HepG2 (cell line): ENCODE results near the gene ANAPC10. TPM values are rescaled to one million over a fixed set of nuclear protein-coding genes. Genes with fewer than 3 reads are reported as not detected.

ENCODE experiments used
- ATAC-seq: fragments of 200-7000 bp; cut with Tn5 transposase; 3 replicates; pipeline ENCODE4 v1.9.1; 2020; ENCODE audit warnings: mild to moderate bottlenecking, moderate library complexity
- BruUV-seq: library from RNA; stranded (reverse); fragments of 400-500 nt; replicated peaks from 2 replicates; lab custom pipeline; 2021; lab: Mats Ljungman, UMichigan
- CTCF ChIA-PET: fragments of 300-600 bp; formaldehyde crosslinking; extraction: SDS; loops from one replicate; lab custom pipeline; 2021; ENCODE audit warnings: low total read pairs, inconsistent platforms, low intra/inter-chr PET ratio; lab: Yijun Ruan, JAX
- POLR2A ChIA-PET: fragments of 350-600 bp; sonication (Branson Sonifier 250); formaldehyde crosslinking; loops from one replicate; lab custom pipeline; 2020; ENCODE audit warnings: antibody characterized with exemption, inconsistent platforms; lab: Yijun Ruan, JAX
- DNase-seq: peaks from one replicate; pipeline ENCODE4 v3.0.0-alpha.2; 2015; ENCODE audit warnings: low spot score
- FAIRE-seq: peaks from 3 replicates; lab custom pipeline; 2011; peaks lifted over from hg19 to GRCh38; lab: Jason Lieb, UNC
- H2AFZ ChIP-seq: one replicate; pipeline ENCODE4 v1.6.1; 2011; ENCODE audit warnings: low read length, inconsistent platforms
- H3K27ac ChIP-seq: fragments of 300-600 bp; 3 replicates; pipeline ENCODE4 v1.8.0; 2011; ENCODE audit warnings: mixed run types, mild to moderate bottlenecking, mixed read lengths, low read length, inconsistent platforms; ENCODE audit not compliant: insufficient read depth; ENCODE audit errors: extremely low read length
- H3K27me3 ChIP-seq, 2 experiments: fragments of 200-600 bp in 1 of 2; 2 replicates in 1 of 2; 3 replicates in 1 of 2; pipeline versions ENCODE4 v1.6.0 to v1.8.0; 2011; ENCODE audit warnings: low read length in 2 of 2, mild to moderate bottlenecking in 2 of 2, moderate library complexity in 2 of 2, inconsistent platforms in 1 of 2; ENCODE audit not compliant: insufficient read depth in 2 of 2, control insufficient read depth in 1 of 2
- H3K36me3 ChIP-seq, 2 experiments: fragments of 200-600 bp in 1 of 2; replicated peaks in 1 of 2; 2 replicates in 1 of 2; 3 replicates in 1 of 2; pipeline versions ENCODE4 v1.5.1 to v1.8.0; 2011; ENCODE audit warnings: low read length in 2 of 2, inconsistent platforms in 1 of 2; ENCODE audit not compliant: insufficient read depth in 2 of 2, control insufficient read depth in 1 of 2
- H3K4me1 ChIP-seq: 2 replicates; pipeline ENCODE4 v1.5.1; 2012; ENCODE audit warnings: low read length, inconsistent platforms; ENCODE audit not compliant: insufficient read depth
- H3K4me2 ChIP-seq: 2 replicates; pipeline ENCODE4 v1.6.0; 2011; ENCODE audit warnings: low read depth, low read length, inconsistent platforms
- H3K4me3 ChIP-seq, 3 experiments: fragments of 200-600 bp in 1 of 3; sonication (generic), shearing (Covaris generic) in 1 of 3; replicated peaks in 1 of 3; 2 replicates each; pipeline ENCODE4 v1.5.1; 2011 to 2016; ENCODE audit warnings: low read length in 3 of 3, inconsistent platforms in 2 of 3, low read depth in 2 of 3, mild to moderate bottlenecking in 2 of 3, control low read depth in 1 of 3, mixed read lengths in 1 of 3; ENCODE audit not compliant: insufficient read depth in 1 of 3
- H3K79me2 ChIP-seq: one replicate; pipeline ENCODE4 v1.6.1; 2011; ENCODE audit warnings: low read length, inconsistent platforms; ENCODE audit not compliant: insufficient read depth
- H3K9ac ChIP-seq: 2 replicates; pipeline ENCODE4 v1.6.0; 2011; ENCODE audit warnings: mild to moderate bottlenecking, low read depth, low read length, inconsistent platforms; ENCODE audit not compliant: insufficient read depth
- H3K9me3 ChIP-seq: 2 replicates; pipeline ENCODE4 v1.5.1; 2012; ENCODE audit warnings: mild to moderate bottlenecking, low read length
- H4K20me1 ChIP-seq: 2 replicates; pipeline ENCODE4 v1.6.0; 2011; ENCODE audit warnings: inconsistent platforms, mild to moderate bottlenecking, low read length, moderate library complexity; ENCODE audit not compliant: insufficient read depth
- DNMT1 ChIP-seq: sonication (generic); formaldehyde crosslinking; IDR thresholded peaks from 2 replicates; pipeline ENCODE4 v1.5.1; 2020; ENCODE audit warnings: mild to moderate bottlenecking, missing genetic modification reagents
- GATAD1 ChIP-seq: IDR thresholded peaks from 2 replicates; pipeline ENCODE4 v1.6.1; 2016; ENCODE audit warnings: missing genetic modification reagents, missing compliant biosample characterization
- JARID2 ChIP-seq: sonication (generic); formaldehyde crosslinking; IDR thresholded peaks from 2 replicates; pipeline ENCODE4 v1.8.1; 2023; ENCODE audit warnings: missing genetic modification reagents, inconsistent platforms; ENCODE audit not compliant: insufficient replicate concordance
- MED1 ChIP-seq: sonication (generic); formaldehyde crosslinking; IDR thresholded peaks from 2 replicates; pipeline ENCODE4 v1.4.0; 2020; ENCODE audit warnings: missing genetic modification reagents
- NFATC3 ChIP-seq: sonication (generic); formaldehyde crosslinking; IDR thresholded peaks from 2 replicates; pipeline ENCODE4 v1.5.1; 2020; ENCODE audit warnings: mild to moderate bottlenecking, missing genetic modification reagents
- NFIB ChIP-seq: sonication (generic); formaldehyde crosslinking; IDR thresholded peaks from 2 replicates; pipeline ENCODE4 v1.9.0; 2021; ENCODE audit warnings: missing genetic modification reagents, mild to moderate bottlenecking, borderline replicate concordance
- NR3C1 ChIP-seq: sonication (generic); formaldehyde crosslinking; IDR thresholded peaks from 2 replicates; pipeline ENCODE4 v1.4.0; 2020; ENCODE audit warnings: missing genetic modification reagents
- PRMT3 ChIP-seq: sonication (generic); formaldehyde crosslinking; IDR thresholded peaks from 2 replicates; pipeline ENCODE4 v1.8.1; 2022; ENCODE audit warnings: low read depth, mild to moderate bottlenecking, moderate library complexity, missing genetic modification reagents, borderline replicate concordance
- RBM22 ChIP-seq: fragments of 200-400 bp; formaldehyde crosslinking; optimal IDR thresholded peaks from 2 replicates; pipeline ENCODE3; 2017; ENCODE audit warnings: mild to moderate bottlenecking, low read length, moderate library complexity
- ZFP36L1 ChIP-seq: sonication (generic); formaldehyde crosslinking; IDR thresholded peaks from 2 replicates; pipeline ENCODE4 v1.8.0; 2022; ENCODE audit warnings: mild to moderate bottlenecking, missing genetic modification reagents, moderate library complexity
- ZNF879 ChIP-seq: sonication (generic); formaldehyde crosslinking; IDR thresholded peaks from 2 replicates; pipeline ENCODE4 v1.8.1; 2023; ENCODE audit warnings: missing genetic modification reagents
- WGBS: methylation state at CpG from one replicate; pipeline ENCODE4 v1.1.6; 2017; ENCODE audit warnings: low lambda C conversion rate; 5-methylcytosine and 5-hydroxymethylcytosine counted together
- in situ Hi-C: cut with HindIII; loops from 2 replicates; pipeline ENCODE4 v1.10.0; 2017; ENCODE audit warnings: low pct_unique_long_range_greater_than_20kb; ENCODE audit not compliant: extremely low pct_ligation_motif_present
- intact Hi-C: fragments of 100-400 bp; cut with micrococcal nuclease; formaldehyde crosslinking; loops from one replicate; pipeline ENCODE4 v1.10.0; 2022; ENCODE audit not compliant: unreplicated experiment
- polyA plus RNA-seq, 8 experiments: library from polyadenylated mRNA; depleted of rRNA in 3 of 8; stranded (reverse) in 7 of 8; unstranded in 1 of 8; fragments of >200 nt; fragmentation: Illumina TruSeq in 4 of 8; extraction: Trizol in 4 of 8; gene quantifications; 2 replicates each; pipeline versions ENCODE4 v1.2.1 to v1.2.3, GENCODE V29; 2011 to 2016; ENCODE audit warnings: low read depth in 4 of 8, missing spikeins in 1 of 8, mixed read lengths in 1 of 8; ENCODE audit not compliant: insufficient read depth in 1 of 8
- total RNA-seq, 5 experiments: library from RNA; depleted of rRNA; stranded (reverse); fragments of >200 nt; fragmentation: Illumina TruSeq; extraction: Trizol; gene quantifications; 2 replicates each; pipeline ENCODE4 v1.2.3, GENCODE V29; 2016; ENCODE audit warnings: low read depth in 1 of 5
- TF ChIP-seq, protein P1 (sequence below): IDR thresholded peaks from 2 replicates; pipeline ENCODE4 v1.6.1; 2016; ENCODE audit warnings: missing genetic modification reagents, missing compliant biosample characterization
- TF ChIP-seq, protein P2 (sequence below): sonication (generic); formaldehyde crosslinking; IDR thresholded peaks from 2 replicates; pipeline ENCODE4 v1.9.0; 2021; ENCODE audit warnings: mild to moderate bottlenecking, missing genetic modification reagents
- TF ChIP-seq, protein P3 (sequence below): sonication (generic); formaldehyde crosslinking; IDR thresholded peaks from 2 replicates; pipeline ENCODE4 v1.5.0; 2020; ENCODE audit warnings: mild to moderate bottlenecking, missing genetic modification reagents

ANAPC10 gene
- total and polyA plus RNA-seq, 2 of the 13 experiments (the other 11 are each of a cell fraction or from before 2014, with no cell fraction given) = 21.9 to 32.7 TPM

DNA sequence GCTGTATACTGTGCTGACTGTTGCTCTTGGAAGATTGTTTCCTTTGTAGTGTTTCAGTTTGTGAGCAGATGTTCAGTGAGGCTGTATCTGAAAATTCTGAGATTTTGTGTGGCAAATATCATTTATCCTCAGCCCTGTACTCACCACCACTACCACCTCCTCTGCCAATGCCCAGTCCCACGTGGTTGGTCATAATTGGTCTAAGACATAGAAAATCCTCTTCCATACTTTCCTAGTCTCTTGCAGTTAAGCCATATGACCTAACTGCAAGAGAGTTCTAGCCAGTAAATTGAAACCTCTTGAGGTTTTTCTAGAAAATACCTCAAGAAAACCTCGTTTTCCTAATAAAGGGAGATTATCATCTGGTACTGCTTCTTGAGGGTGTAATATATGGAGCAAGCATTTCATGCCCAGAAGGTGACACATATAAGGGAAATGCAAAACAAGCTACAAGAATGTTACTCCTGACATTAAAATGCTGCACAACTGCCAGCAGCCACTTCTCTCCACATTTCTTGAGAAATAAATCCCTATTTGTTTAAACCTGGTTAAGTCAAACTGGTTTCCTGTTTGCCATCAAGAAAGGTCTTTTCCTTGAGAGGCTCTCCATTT lies 32.9 kb upstream of the ANAPC10 start:
- Histone ChIP-seq H4K20me1 (no peaks in the 10 kb centered on the region), H3K9me3 (no peaks in the 10 kb centered on the region), H3K27me3 (no peaks in the 10 kb centered on the region), H3K4me3 (no peak overlapping the region), H3K36me3 (peaks cover 4 to 24% of the 10 kb centered on the region in 2 experiments; a peak in 4 of 5 replicates), H3K4me1 (no peaks in the 10 kb centered on the region), H3K79me2 (no peaks in the 10 kb centered on the region), H3K27ac (peak overlapping the region; percentile 2), H3K9ac (no peak overlapping the region), H3K4me2 (no peak overlapping the region), H2AFZ (no peak overlapping the region)
- ChIA-PET POLR2A (no interaction called here), CTCF (no interaction called here)
- 81% methylated on average over 2 of the region's 2 CpGs for WGBS
- intact Hi-C loops = no loop called here
- ATAC-seq (peak; percentile 44), FAIRE-seq (no peak), DNase-seq (no peak)
- BruUV-seq = no TSS peak
- in situ Hi-C loops = no loop called here
- TF ChIP-seq, protein P1, sequence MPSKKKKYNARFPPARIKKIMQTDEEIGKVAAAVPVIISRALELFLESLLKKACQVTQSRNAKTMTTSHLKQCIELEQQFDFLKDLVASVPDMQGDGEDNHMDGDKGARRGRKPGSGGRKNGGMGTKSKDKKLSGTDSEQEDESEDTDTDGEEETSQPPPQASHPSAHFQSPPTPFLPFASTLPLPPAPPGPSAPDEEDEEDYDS (CRISPR knock-in tag) = no peak
- no peak for TF ChIP-seq DNMT1 (CRISPR knock-in tag)
- TF ChIP-seq ZNF879 (CRISPR knock-in tag) = no peak
- TF ChIP-seq NR3C1 (CRISPR knock-in tag) = no peak
- TF ChIP-seq, protein P2, sequence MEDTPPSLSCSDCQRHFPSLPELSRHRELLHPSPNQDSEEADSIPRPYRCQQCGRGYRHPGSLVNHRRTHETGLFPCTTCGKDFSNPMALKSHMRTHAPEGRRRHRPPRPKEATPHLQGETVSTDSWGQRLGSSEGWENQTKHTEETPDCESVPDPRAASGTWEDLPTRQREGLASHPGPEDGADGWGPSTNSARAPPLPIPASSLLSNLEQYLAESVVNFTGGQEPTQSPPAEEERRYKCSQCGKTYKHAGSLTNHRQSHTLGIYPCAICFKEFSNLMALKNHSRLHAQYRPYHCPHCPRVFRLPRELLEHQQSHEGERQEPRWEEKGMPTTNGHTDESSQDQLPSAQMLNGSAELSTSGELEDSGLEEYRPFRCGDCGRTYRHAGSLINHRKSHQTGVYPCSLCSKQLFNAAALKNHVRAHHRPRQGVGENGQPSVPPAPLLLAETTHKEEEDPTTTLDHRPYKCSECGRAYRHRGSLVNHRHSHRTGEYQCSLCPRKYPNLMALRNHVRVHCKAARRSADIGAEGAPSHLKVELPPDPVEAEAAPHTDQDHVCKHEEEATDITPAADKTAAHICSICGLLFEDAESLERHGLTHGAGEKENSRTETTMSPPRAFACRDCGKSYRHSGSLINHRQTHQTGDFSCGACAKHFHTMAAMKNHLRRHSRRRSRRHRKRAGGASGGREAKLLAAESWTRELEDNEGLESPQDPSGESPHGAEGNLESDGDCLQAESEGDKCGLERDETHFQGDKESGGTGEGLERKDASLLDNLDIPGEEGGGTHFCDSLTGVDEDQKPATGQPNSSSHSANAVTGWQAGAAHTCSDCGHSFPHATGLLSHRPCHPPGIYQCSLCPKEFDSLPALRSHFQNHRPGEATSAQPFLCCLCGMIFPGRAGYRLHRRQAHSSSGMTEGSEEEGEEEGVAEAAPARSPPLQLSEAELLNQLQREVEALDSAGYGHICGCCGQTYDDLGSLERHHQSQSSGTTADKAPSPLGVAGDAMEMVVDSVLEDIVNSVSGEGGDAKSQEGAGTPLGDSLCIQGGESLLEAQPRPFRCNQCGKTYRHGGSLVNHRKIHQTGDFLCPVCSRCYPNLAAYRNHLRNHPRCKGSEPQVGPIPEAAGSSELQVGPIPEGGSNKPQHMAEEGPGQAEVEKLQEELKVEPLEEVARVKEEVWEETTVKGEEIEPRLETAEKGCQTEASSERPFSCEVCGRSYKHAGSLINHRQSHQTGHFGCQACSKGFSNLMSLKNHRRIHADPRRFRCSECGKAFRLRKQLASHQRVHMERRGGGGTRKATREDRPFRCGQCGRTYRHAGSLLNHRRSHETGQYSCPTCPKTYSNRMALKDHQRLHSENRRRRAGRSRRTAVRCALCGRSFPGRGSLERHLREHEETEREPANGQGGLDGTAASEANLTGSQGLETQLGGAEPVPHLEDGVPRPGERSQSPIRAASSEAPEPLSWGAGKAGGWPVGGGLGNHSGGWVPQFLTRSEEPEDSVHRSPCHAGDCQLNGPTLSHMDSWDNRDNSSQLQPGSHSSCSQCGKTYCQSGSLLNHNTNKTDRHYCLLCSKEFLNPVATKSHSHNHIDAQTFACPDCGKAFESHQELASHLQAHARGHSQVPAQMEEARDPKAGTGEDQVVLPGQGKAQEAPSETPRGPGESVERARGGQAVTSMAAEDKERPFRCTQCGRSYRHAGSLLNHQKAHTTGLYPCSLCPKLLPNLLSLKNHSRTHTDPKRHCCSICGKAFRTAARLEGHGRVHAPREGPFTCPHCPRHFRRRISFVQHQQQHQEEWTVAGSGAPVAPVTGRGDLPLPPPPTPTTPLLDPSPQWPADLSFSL (CRISPR knock-in tag) = no peak
- TF ChIP-seq JARID2 = no peak
- TF ChIP-seq NFIB = no peak
- TF ChIP-seq ZFP36L1 (CRISPR knock-in tag) = no peak
- TF ChIP-seq, protein P3, sequence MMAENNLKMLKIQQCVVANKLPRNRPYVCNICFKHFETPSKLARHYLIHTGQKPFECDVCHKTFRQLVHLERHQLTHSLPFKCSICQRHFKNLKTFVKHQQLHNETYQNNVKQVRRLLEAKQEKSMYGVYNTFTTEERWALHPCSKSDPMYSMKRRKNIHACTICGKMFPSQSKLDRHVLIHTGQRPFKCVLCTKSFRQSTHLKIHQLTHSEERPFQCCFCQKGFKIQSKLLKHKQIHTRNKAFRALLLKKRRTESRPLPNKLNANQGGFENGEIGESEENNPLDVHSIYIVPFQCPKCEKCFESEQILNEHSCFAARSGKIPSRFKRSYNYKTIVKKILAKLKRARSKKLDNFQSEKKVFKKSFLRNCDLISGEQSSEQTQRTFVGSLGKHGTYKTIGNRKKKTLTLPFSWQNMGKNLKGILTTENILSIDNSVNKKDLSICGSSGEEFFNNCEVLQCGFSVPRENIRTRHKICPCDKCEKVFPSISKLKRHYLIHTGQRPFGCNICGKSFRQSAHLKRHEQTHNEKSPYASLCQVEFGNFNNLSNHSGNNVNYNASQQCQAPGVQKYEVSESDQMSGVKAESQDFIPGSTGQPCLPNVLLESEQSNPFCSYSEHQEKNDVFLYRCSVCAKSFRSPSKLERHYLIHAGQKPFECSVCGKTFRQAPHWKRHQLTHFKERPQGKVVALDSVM (CRISPR knock-in tag) = no peak
- TF ChIP-seq GATAD1 = no peak
- no peak for TF ChIP-seq NFATC3 (CRISPR knock-in tag)
- no peak for TF ChIP-seq MED1
- TF ChIP-seq RBM22 = no peak
- no peak for TF ChIP-seq PRMT3 (CRISPR knock-in tag)
